ENCODE data around the gene CRIM1. TPM values are rescaled to one million over a fixed set of nuclear protein-coding genes. Genes with fewer than 3 reads are reported as not detected.

Gene CRIM1
- total RNA-seq, 1 donor from 2014 or later: 103 TPM

DNA sequence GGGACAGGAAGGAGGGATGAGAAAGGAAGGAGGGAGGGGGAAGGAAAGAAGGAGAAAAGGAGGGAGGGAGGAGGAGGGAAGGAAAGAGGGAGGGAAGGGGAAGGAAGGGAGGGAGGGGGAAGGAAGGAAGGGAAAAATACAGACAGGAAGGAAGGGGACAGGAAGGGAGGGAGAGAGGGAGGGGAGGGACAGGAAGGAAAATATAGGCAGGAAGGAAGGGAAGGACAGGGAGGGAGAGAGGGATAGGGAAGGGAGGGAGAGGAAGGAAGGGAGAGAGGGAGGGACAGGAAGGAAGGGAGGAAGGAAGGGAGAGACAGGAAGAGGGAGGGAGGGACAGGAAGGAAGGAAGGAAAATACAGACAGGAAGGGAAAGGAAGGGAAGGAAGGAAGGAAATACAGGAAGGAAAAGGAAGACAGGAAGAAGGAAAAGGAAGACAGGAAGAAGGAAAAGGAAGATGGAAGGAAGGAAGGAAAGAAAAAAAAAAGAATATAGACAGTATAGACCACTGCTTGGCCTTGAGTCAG is 178.8 kb downstream of the CRIM1 start:
- TF ChIP-seq, protein P1, sequence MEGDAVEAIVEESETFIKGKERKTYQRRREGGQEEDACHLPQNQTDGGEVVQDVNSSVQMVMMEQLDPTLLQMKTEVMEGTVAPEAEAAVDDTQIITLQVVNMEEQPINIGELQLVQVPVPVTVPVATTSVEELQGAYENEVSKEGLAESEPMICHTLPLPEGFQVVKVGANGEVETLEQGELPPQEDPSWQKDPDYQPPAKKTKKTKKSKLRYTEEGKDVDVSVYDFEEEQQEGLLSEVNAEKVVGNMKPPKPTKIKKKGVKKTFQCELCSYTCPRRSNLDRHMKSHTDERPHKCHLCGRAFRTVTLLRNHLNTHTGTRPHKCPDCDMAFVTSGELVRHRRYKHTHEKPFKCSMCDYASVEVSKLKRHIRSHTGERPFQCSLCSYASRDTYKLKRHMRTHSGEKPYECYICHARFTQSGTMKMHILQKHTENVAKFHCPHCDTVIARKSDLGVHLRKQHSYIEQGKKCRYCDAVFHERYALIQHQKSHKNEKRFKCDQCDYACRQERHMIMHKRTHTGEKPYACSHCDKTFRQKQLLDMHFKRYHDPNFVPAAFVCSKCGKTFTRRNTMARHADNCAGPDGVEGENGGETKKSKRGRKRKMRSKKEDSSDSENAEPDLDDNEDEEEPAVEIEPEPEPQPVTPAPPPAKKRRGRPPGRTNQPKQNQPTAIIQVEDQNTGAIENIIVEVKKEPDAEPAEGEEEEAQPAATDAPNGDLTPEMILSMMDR (IDR thresholded peaks at IDR 0.05; ENCODE audit: insufficient read depth, low read length, poor library complexity, severe bottlenecking): no peak
- Histone ChIP-seq H3K27me3 (ENCODE audit: control insufficient read depth, insufficient read depth, low read length) (no peaks in the 10 kb centered on the region), H3K36me3 (ENCODE audit: control insufficient read depth, insufficient read depth, low read length) (peaks cover 9% of the 10 kb centered on the region), H3K4me3 (ENCODE audit: low read depth, low read length) (no peak overlapping the region)
- no peak for DNase-seq (ENCODE audit: low read depth)

DNA sequence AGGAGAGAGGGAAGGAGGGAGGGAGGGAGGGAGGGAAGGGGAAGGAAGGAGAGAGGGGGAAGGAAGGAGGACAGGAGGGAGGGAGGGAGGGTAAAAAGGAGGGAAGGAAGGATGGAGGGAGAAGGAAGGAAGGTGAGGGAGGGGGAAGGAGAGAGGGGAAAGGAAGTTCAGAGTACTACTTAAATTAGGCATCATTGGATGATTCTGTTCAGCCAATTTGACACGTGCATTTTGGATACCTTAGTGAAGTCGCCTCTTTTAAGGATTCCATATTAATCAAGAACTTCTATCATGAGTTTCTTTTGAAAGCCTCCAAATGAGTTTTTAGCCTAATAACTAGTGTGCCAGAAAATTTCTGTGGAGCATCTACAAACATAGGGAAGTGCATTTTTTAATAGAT is 179.5 kb downstream of the CRIM1 start:
- H3K4me3 ChIP-seq (ENCODE audit: low read depth, low read length): no peak overlapping the region
- peaks cover 9% of the 10 kb centered on the region for H3K36me3 ChIP-seq (ENCODE audit: control insufficient read depth, insufficient read depth, low read length)
- TF ChIP-seq, protein P1 (IDR thresholded peaks at IDR 0.05; ENCODE audit: insufficient read depth, low read length, poor library complexity, severe bottlenecking): no peak

DNA sequence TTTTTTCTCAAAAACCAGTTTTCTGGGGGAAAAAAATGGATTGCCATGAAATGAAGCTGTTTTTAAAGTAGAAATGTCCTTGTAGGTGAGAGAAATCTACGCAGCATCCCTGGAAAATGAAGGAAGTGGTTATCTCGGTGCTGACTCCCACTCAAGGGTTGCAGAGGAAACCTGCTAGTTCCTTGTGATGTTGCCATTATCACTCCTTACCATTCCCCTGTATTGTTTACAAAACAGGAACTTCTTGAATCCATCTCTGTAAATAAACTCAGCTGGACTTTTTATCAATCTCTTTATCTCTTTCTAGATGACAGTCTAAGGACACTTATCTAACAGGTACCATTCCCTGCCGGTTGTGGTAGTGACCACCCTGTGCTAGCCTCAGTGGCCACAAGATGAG is 181.2 kb downstream of the CRIM1 start:
- TF ChIP-seq, protein P1 (IDR thresholded peaks at IDR 0.05; ENCODE audit: insufficient read depth, low read length, poor library complexity, severe bottlenecking): no peak
- no peaks in the 10 kb centered on the region for H3K27me3 ChIP-seq (ENCODE audit: control insufficient read depth, insufficient read depth, low read length)
- DNase-seq (ENCODE audit: low read depth): no peak
- H3K36me3 ChIP-seq (ENCODE audit: control insufficient read depth, insufficient read depth, low read length): peaks cover 9% of the 10 kb centered on the region
- H3K4me3 ChIP-seq (ENCODE audit: low read depth, low read length): no peak overlapping the region

More for the DNA sequence above, 179.5 kb downstream of the CRIM1 start:
- DNase-seq (ENCODE audit: low read depth): no peak
- H3K27me3 ChIP-seq (ENCODE audit: control insufficient read depth, insufficient read depth, low read length): no peaks in the 10 kb centered on the region

DNA sequence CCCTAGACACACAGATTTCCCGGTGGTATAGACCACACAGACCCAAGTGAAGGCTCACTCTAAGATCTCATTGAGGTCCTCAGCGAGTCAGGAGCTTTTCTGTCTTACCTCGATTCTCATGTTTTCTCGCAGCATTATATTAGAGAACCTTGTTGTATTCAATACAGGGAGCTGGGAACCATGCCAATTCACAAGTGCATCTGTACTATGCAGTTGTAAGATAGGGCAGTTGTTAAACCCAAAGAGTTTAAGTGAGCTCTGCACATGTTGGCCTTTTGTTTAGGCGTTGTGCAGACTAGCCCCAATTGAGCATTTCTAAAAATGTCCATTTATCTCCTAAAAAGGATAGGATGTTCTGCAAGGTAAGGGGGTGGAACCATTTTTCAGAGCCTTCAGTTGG is 182.8 kb downstream of the CRIM1 start:
- Histone ChIP-seq H3K36me3 (ENCODE audit: control insufficient read depth, insufficient read depth, low read length) (peaks cover 9% of the 10 kb centered on the region), H3K4me3 (ENCODE audit: low read depth, low read length) (no peak overlapping the region), H3K27me3 (ENCODE audit: control insufficient read depth, insufficient read depth, low read length) (no peaks in the 10 kb centered on the region)

DNA sequence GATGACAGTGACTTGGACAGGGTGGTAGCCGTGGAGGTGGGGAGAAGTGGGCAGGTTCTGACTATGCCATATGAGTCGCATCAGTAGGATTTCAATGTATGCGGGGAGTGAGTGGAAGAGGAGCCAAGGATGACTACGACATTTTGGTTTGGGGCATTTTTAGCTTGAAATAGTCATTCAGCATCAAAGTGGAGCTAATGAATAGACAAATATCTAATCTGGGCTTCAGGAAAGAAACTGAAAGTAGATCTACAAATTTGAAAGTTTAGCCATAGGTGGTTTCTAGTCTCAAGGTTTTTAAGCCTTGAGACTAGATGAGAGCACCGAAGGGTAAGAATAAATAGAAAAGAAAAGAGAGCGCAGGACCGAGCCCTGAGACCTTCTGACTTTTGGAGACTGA is 184.1 kb downstream of the CRIM1 start:
- Histone ChIP-seq H3K27me3 (ENCODE audit: control insufficient read depth, insufficient read depth, low read length) (no peaks in the 10 kb centered on the region), H3K36me3 (ENCODE audit: control insufficient read depth, insufficient read depth, low read length) (peaks cover 9% of the 10 kb centered on the region), H3K4me3 (ENCODE audit: low read depth, low read length) (no peak overlapping the region)
- TF ChIP-seq, protein P1 (IDR thresholded peaks at IDR 0.05; ENCODE audit: insufficient read depth, low read length, poor library complexity, severe bottlenecking): no peak
- no peak for DNase-seq (ENCODE audit: low read depth)

More for the DNA sequence above, 182.8 kb downstream of the CRIM1 start:
- TF ChIP-seq, protein P1 (IDR thresholded peaks at IDR 0.05; ENCODE audit: insufficient read depth, low read length, poor library complexity, severe bottlenecking): no peak
- DNase-seq (ENCODE audit: low read depth): no peak
